NCI-H748 treated with DMSO at 0.1 percent for 48 hours (cell line): ENCODE results near the gene ARHGAP15.

Experiments used
- DNase-seq: peaks from one replicate; lab custom pipeline; 2025; lab: John Stamatoyannopoulos, UW

Gene ARHGAP15

GRCh38 chr2:143632751-143633374 lies 503.6 kb downstream of the ARHGAP15 start:
- DNase-seq: peak; percentile 36

GRCh38 chr2:143633419-143633818 lies 504.2 kb downstream of the ARHGAP15 start:
- no peak for DNase-seq

- no peak for DNase-seq
Observed at GRCh38 chr2:143635302-143635701, 506.1 kb downstream of the ARHGAP15 start.

- no peak for DNase-seq
Observed at GRCh38 chr2:143635936-143636335, 506.7 kb downstream of the ARHGAP15 start.

GRCh38 chr2:143640826-143641225 lies 511.6 kb downstream of the ARHGAP15 start:
- DNase-seq: no peak

- no peak for DNase-seq
Observed at GRCh38 chr2:143645921-143646645, 516.9 kb downstream of the ARHGAP15 start.

- DNase-seq: no peak
Observed at GRCh38 chr2:143649226-143649740, 520.1 kb downstream of the ARHGAP15 start.

GRCh38 chr2:143652692-143653091 lies 523.5 kb downstream of the ARHGAP15 start:
- DNase-seq: no peak

- no peak for DNase-seq
Observed at GRCh38 chr2:143668234-143668633, 539.0 kb downstream of the ARHGAP15 start.

- no peak for DNase-seq
Observed at GRCh38 chr2:143674051-143674450, 544.8 kb downstream of the ARHGAP15 start.

- no peak for DNase-seq
Observed at GRCh38 chr2:143675021-143675420, 545.8 kb downstream of the ARHGAP15 start.

GRCh38 chr2:143679617-143680016 lies 550.4 kb downstream of the ARHGAP15 start:
- peak; percentile 43 for DNase-seq

GRCh38 chr2:143680885-143681405 lies 551.7 kb downstream of the ARHGAP15 start:
- DNase-seq: no peak

GRCh38 chr2:143682436-143683055 lies 553.3 kb downstream of the ARHGAP15 start:
- DNase-seq: no peak

GRCh38 chr2:143683977-143684376 lies 554.8 kb downstream of the ARHGAP15 start:
- no peak for DNase-seq

GRCh38 chr2:143684551-143685320 lies 555.5 kb downstream of the ARHGAP15 start:
- DNase-seq: no peak

GRCh38 chr2:143685421-143686078 lies 556.3 kb downstream of the ARHGAP15 start:
- DNase-seq: peak; percentile 65

GRCh38 chr2:143686585-143687164 lies 557.5 kb downstream of the ARHGAP15 start:
- no peak for DNase-seq

GRCh38 chr2:143688248-143688647 lies 559.0 kb downstream of the ARHGAP15 start:
- no peak for DNase-seq

GRCh38 chr2:143688815-143689214 lies 559.6 kb downstream of the ARHGAP15 start:
- no peak for DNase-seq

- no peak for DNase-seq
Observed at GRCh38 chr2:143689541-143689940, 560.3 kb downstream of the ARHGAP15 start.
